K562 (cell line): ENCODE measurements around the gene OGN. TPM values are rescaled to one million over a fixed set of nuclear protein-coding genes. Genes with fewer than 3 reads are reported as not detected.

Experiments used
- ATAC-seq: fragments of 200-7000 bp; cut with Tn5 transposase; 3 replicates; pipeline ENCODE4 v1.9.1; 2020; ENCODE audit warnings: moderate library complexity
- BruUV-seq: library from RNA; stranded (reverse); fragments of 400-500 nt; replicated peaks from 2 replicates; lab custom pipeline; 2021; lab: Mats Ljungman, UMichigan
- CTCF ChIA-PET: fragments of 300-600 bp; formaldehyde crosslinking; extraction: SDS; loops from one replicate; lab custom pipeline; 2021; ENCODE audit warnings: low intra/inter-chr PET ratio; lab: Yijun Ruan, JAX
- POLR2A ChIA-PET: fragments of 300-600, 350-650 bp; sonication (Branson Sonifier 250); formaldehyde crosslinking; extraction: SDS; loops from one replicate; lab custom pipeline; 2021; ENCODE audit warnings: antibody characterized with exemption, inconsistent platforms; lab: Yijun Ruan, JAX
- DNase-seq, 4 experiments: peaks; one replicate each; pipeline versions ENCODE4 v3.0.0 to v3.0.0-alpha.2; 2011 to 2018; ENCODE audit warnings: low spot score in 3 of 4, mixed read lengths in 3 of 4; ENCODE audit errors: extremely low read depth in 1 of 4
- FAIRE-seq: peaks from 2 replicates; lab custom pipeline; 2011; peaks lifted over from hg19 to GRCh38; lab: Jason Lieb, UNC
- H2AFZ ChIP-seq: 2 replicates; pipeline ENCODE4 v1.6.0; 2011; ENCODE audit warnings: low read depth, low read length, control low read depth, inconsistent platforms
- H3K27ac ChIP-seq: fragments of 200-600 bp; 3 replicates; pipeline ENCODE4 v1.8.0; 2011; ENCODE audit warnings: low read depth, mild to moderate bottlenecking, control low read depth, inconsistent platforms, low read length, moderate library complexity, mixed read lengths; ENCODE audit errors: extremely low read depth
- H3K27me3 ChIP-seq, 2 experiments: fragments of 300-600 bp in 1 of 2; 2 replicates in 1 of 2; 3 replicates in 1 of 2; pipeline versions ENCODE4 v1.6.0 to v1.8.0; 2011; ENCODE audit warnings: inconsistent platforms in 2 of 2, low read length in 2 of 2, mild to moderate bottlenecking in 1 of 2, mixed read lengths in 1 of 2, moderate library complexity in 1 of 2; ENCODE audit not compliant: control insufficient read depth in 2 of 2, insufficient read depth in 2 of 2
- H3K36me3 ChIP-seq: fragments of 300-600 bp; 3 replicates; pipeline ENCODE4 v1.8.0; 2011; ENCODE audit warnings: mild to moderate bottlenecking, low read length, inconsistent platforms; ENCODE audit not compliant: control insufficient read depth, insufficient read depth
- H3K4me1 ChIP-seq, 2 experiments: fragments of 200-600 bp in 1 of 2; replicated peaks in 1 of 2; 2 replicates in 1 of 2; 3 replicates in 1 of 2; pipeline versions ENCODE4 v1.5.1 to v1.8.0; 2011; ENCODE audit warnings: inconsistent platforms in 2 of 2, low read length in 2 of 2, mild to moderate bottlenecking in 1 of 2, mixed read lengths in 1 of 2, moderate library complexity in 1 of 2; ENCODE audit not compliant: control insufficient read depth in 2 of 2, insufficient read depth in 2 of 2
- H3K4me2 ChIP-seq: 2 replicates; pipeline ENCODE4 v1.6.1; 2011; ENCODE audit warnings: low read length, control low read depth, inconsistent platforms, mixed read lengths; ENCODE audit not compliant: insufficient read depth
- H3K4me3 ChIP-seq: fragments of 200-600 bp; sonication (generic), shearing (Covaris generic); 2 replicates; pipeline ENCODE4 v1.5.1; 2016; ENCODE audit warnings: control low read depth, inconsistent platforms
- H3K79me2 ChIP-seq: fragments of 200-600 bp; 3 replicates; pipeline ENCODE4 v1.8.0; 2011; ENCODE audit warnings: low read length, inconsistent platforms; ENCODE audit not compliant: control insufficient read depth, insufficient read depth
- H3K9ac ChIP-seq, 2 experiments: 2 replicates each; pipeline versions ENCODE4 v1.6.0 to v1.6.1; 2011; ENCODE audit warnings: low read depth in 2 of 2, low read length in 2 of 2, control low read depth in 1 of 2, inconsistent platforms in 1 of 2, mild to moderate bottlenecking in 1 of 2, mixed read lengths in 1 of 2; ENCODE audit not compliant: insufficient read depth in 1 of 2
- H3K9me1 ChIP-seq: one replicate; pipeline ENCODE4 v1.6.0; 2011; ENCODE audit warnings: inconsistent platforms, mild to moderate bottlenecking, low read length, moderate library complexity; ENCODE audit not compliant: control insufficient read depth, insufficient read depth
- H3K9me3 ChIP-seq: replicated peaks from 2 replicates; pipeline ENCODE4 v1.5.1; 2011; ENCODE audit warnings: low read depth, low read length, inconsistent platforms; ENCODE audit not compliant: control insufficient read depth, insufficient read depth
- H4K20me1 ChIP-seq: replicated peaks from 2 replicates; pipeline ENCODE4 v1.6.1; 2011; ENCODE audit warnings: low read length, inconsistent platforms, mixed read lengths; ENCODE audit not compliant: control insufficient read depth, insufficient read depth
- CREM ChIP-seq: IDR thresholded peaks from 2 replicates; pipeline ENCODE4 v1.6.1; 2014; ENCODE audit warnings: antibody characterized with exemption, low read depth
- NFYB ChIP-seq: IDR thresholded peaks from 2 replicates; pipeline ENCODE4 v1.6.1; 2011; ENCODE audit warnings: mild to moderate bottlenecking, moderate library complexity; ENCODE audit not compliant: insufficient read length; ENCODE audit errors: extremely low read depth
- ZC3H8 ChIP-seq: fragments of 450-650 bp; IDR thresholded peaks from 2 replicates; pipeline ENCODE4 v1.6.1; 2017
- ZNF174 ChIP-seq: fragments of 250-450 bp; sonication (Bioruptor Pico); IDR thresholded peaks from 2 replicates; pipeline ENCODE4 v1.4.0; 2020; ENCODE audit warnings: mild to moderate bottlenecking
- ZNF347 ChIP-seq: fragments of 450-650 bp; formaldehyde crosslinking; IDR thresholded peaks from 2 replicates; pipeline ENCODE4 v1.4.0; 2020; ENCODE audit warnings: low read depth, mild to moderate bottlenecking, moderate library complexity
- ZNF76 ChIP-seq: fragments of 250-450 bp; sonication (Bioruptor Pico); IDR thresholded peaks from 2 replicates; pipeline ENCODE4 v1.4.0; 2020; ENCODE audit warnings: mild to moderate bottlenecking, moderate library complexity, borderline replicate concordance
- WGBS: fragments of 100-300 bp; shearing (Covaris generic); methylation state at CpG from one replicate; pipeline ENCODE4 v1.1.6; 2016; ENCODE audit warnings: low coverage, mixed read lengths; ENCODE audit not compliant: insufficient coverage; ENCODE audit errors: missing lambda C conversion rate; 5-methylcytosine and 5-hydroxymethylcytosine counted together
- in situ Hi-C: fragments of 300-500 bp; cut with MboI; formaldehyde crosslinking; loops from 4 replicates; pipeline ENCODE4 v1.15.0; 2018; ENCODE audit warnings: inconsistent platforms, mixed read lengths
- intact Hi-C: fragments of 100-400 bp; cut with micrococcal nuclease; formaldehyde crosslinking; loops from 2 replicates; pipeline ENCODE4 v1.14.2; 2022
- polyA plus RNA-seq, 8 experiments: library from polyadenylated mRNA; depleted of rRNA in 4 of 8; stranded (reverse) in 5 of 8; unstranded in 3 of 8; fragments of >200 nt; fragmentation: Nextera tagmentation in 2 of 8; fragmentation: Illumina TruSeq in 1 of 8; extraction: Ambion mirVana in 2 of 8; extraction: Trizol in 1 of 8; gene quantifications; 2 replicates each; pipeline versions ENCODE4 v1.2.1 to v1.2.3, GENCODE V29; 2011 to 2014; ENCODE audit warnings: inconsistent platforms in 1 of 8, missing spikeins in 1 of 8
- total RNA-seq, 7 experiments: library from RNA; depleted of rRNA in 6 of 7; stranded (reverse); fragments of >200 nt in 6 of 7; fragmentation: Illumina TruSeq in 2 of 7; extraction: Trizol in 2 of 7; gene quantifications; 2 replicates each; pipeline versions ENCODE4 v1.2.1 to v1.2.3, GENCODE V29; 2011 to 2021; ENCODE audit warnings: low replicate concordance in 1 of 7
- TF ChIP-seq, protein P1 (sequence below): conservative IDR thresholded peaks from 2 replicates; pipeline ENCODE4 v1.6.1; 2011; ENCODE audit warnings: low read depth, mild to moderate bottlenecking, low read length; ENCODE audit not compliant: control insufficient read depth
- TF ChIP-seq, protein P2 (sequence below): sonication (generic); formaldehyde crosslinking; IDR thresholded peaks from 2 replicates; pipeline ENCODE4 v1.8.0; 2022; ENCODE audit warnings: missing genetic modification reagents, mild to moderate bottlenecking, borderline replicate concordance

The OGN gene
- total and polyA plus RNA-seq, 9 of the 15 experiments (the other 6 are each of a cell fraction or from before 2014, with no cell fraction given) = 0.07 to 0.17 TPM; not detected in 7

DNA sequence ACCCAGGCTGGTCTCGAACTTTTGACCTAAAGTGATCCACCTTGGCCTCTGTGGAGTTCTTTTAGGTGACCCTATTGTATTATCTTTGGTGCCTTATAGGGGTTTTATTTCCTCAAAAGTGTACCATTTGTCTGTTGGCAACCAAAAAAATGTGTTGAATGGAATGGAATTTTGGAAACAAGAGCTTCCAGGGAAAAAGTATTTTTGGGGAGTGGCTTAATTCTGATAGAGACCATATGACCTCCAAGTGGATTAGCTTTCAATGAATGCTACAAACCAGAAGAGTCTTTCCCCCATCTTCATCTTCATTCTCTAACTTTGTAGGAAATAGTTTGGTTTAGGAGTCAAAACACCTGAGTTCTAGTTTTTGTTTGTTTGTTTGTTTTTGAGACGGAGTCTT, 3.4 kb upstream of the OGN start:
- no peak for TF ChIP-seq NFYB
- TF ChIP-seq, protein P1, sequence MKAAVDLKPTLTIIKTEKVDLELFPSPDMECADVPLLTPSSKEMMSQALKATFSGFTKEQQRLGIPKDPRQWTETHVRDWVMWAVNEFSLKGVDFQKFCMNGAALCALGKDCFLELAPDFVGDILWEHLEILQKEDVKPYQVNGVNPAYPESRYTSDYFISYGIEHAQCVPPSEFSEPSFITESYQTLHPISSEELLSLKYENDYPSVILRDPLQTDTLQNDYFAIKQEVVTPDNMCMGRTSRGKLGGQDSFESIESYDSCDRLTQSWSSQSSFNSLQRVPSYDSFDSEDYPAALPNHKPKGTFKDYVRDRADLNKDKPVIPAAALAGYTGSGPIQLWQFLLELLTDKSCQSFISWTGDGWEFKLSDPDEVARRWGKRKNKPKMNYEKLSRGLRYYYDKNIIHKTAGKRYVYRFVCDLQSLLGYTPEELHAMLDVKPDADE = no peak
- TF ChIP-seq ZNF76 (CRISPR knock-in tag) = no peak
- TF ChIP-seq ZNF347 (CRISPR knock-in tag) = no peak
- TF ChIP-seq ZC3H8 = no peak
- TF ChIP-seq CREM = no peak
- TF ChIP-seq, protein P2, sequence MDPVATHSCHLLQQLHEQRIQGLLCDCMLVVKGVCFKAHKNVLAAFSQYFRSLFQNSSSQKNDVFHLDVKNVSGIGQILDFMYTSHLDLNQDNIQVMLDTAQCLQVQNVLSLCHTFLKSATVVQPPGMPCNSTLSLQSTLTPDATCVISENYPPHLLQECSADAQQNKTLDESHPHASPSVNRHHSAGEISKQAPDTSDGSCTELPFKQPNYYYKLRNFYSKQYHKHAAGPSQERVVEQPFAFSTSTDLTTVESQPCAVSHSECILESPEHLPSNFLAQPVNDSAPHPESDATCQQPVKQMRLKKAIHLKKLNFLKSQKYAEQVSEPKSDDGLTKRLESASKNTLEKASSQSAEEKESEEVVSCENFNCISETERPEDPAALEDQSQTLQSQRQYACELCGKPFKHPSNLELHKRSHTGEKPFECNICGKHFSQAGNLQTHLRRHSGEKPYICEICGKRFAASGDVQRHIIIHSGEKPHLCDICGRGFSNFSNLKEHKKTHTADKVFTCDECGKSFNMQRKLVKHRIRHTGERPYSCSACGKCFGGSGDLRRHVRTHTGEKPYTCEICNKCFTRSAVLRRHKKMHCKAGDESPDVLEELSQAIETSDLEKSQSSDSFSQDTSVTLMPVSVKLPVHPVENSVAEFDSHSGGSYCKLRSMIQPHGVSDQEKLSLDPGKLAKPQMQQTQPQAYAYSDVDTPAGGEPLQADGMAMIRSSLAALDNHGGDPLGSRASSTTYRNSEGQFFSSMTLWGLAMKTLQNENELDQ (CRISPR knock-in tag) = no peak
- TF ChIP-seq ZNF174 = no peak
- Histone ChIP-seq H3K27ac (no peak overlapping the region), H2AFZ (no peak overlapping the region), H3K4me2 (no peak overlapping the region), H3K4me1 (peaks cover 0 to 11% of the 10 kb centered on the region in 2 experiments; a peak in 3 of 5 replicates), H3K79me2 (no peaks in the 10 kb centered on the region), H3K27me3 (no peaks in the 10 kb centered on the region), H3K9me3 (no peaks in the 10 kb centered on the region), H4K20me1 (no peaks in the 10 kb centered on the region), H3K9ac (no peak overlapping the region), H3K9me1 (no peaks in the 10 kb centered on the region), H3K36me3 (no peaks in the 10 kb centered on the region), H3K4me3 (no peak overlapping the region)
- POLR2A ChIA-PET = interaction anchor here (1.3 kb wide), 1 partner anchor 39 kb away, joined by 5 read pairs; no protein-coding TSS in a partner anchor
- intact Hi-C loops = no loop called here
- no TSS peak for BruUV-seq
- CTCF ChIA-PET = no interaction called here
- DNase-seq (no peak), FAIRE-seq (no peak), ATAC-seq (no peak)
- 85% methylated on average over 2 of the region's 2 CpGs for WGBS
- in situ Hi-C loops = no loop called here
